Eye (tissue), 1 donor: Measurements from ENCODE around the gene PITPNC1.
"Not testable (repeated sequence)": the region's sequence is repeated elsewhere in the genome, so short reads cannot be mapped to it uniquely, and the experiment has no call there.

Experiments
- DNase-seq: peaks from one replicate; pipeline ENCODE4 v3.0.0-alpha.2; 2015

The PITPNC1 gene

GRCh38 chr17:67594115-67594880, 217.2 kb downstream of the PITPNC1 start:
- no peak for DNase-seq

- no peak for DNase-seq
These were observed 223.3 kb downstream of the PITPNC1 start for GRCh38 chr17:67600408-67600807.

GRCh38 chr17:67601897-67602296, 224.8 kb downstream of the PITPNC1 start:
- DNase-seq = no peak

- DNase-seq = no peak
These were observed 225.4 kb downstream of the PITPNC1 start for GRCh38 chr17:67602444-67602843.

- DNase-seq = peak; percentile 56
These were observed 225.9 kb downstream of the PITPNC1 start for GRCh38 chr17:67602974-67603373.

- no peak for DNase-seq
These were observed 228.3 kb downstream of the PITPNC1 start for GRCh38 chr17:67605256-67605912.

- peak; percentile 75 for DNase-seq
These were observed 229.4 kb downstream of the PITPNC1 start for GRCh38 chr17:67606471-67606870.

GRCh38 chr17:67606896-67607604, 230.0 kb downstream of the PITPNC1 start:
- peak; percentile 29 for DNase-seq

- no peak for DNase-seq
These were observed 233.0 kb downstream of the PITPNC1 start for GRCh38 chr17:67610061-67610460.

GRCh38 chr17:67613961-67614360, 236.9 kb downstream of the PITPNC1 start:
- no peak for DNase-seq

GRCh38 chr17:67615011-67615561, 238.0 kb downstream of the PITPNC1 start:
- DNase-seq = no peak

- no peak for DNase-seq
These were observed 238.7 kb downstream of the PITPNC1 start for GRCh38 chr17:67615736-67616135.

GRCh38 chr17:67617304-67617899, 240.3 kb downstream of the PITPNC1 start:
- no peak for DNase-seq

GRCh38 chr17:67619555-67619954, 242.5 kb downstream of the PITPNC1 start:
- no peak for DNase-seq

GRCh38 chr17:67620088-67620487, 243.0 kb downstream of the PITPNC1 start:
- no peak for DNase-seq

- DNase-seq = no peak
These were observed 243.6 kb downstream of the PITPNC1 start for GRCh38 chr17:67620636-67621035.

- DNase-seq = no peak
These were observed 246.7 kb downstream of the PITPNC1 start for GRCh38 chr17:67623767-67624166.

- DNase-seq = no peak
These were observed 248.0 kb downstream of the PITPNC1 start for GRCh38 chr17:67624886-67625656.

- no peak for DNase-seq
These were observed 248.9 kb downstream of the PITPNC1 start for GRCh38 chr17:67625971-67626370.

- DNase-seq = no peak
These were observed 251.5 kb downstream of the PITPNC1 start for GRCh38 chr17:67628580-67629013.

- peak; percentile 38 for DNase-seq
These were observed 252.9 kb downstream of the PITPNC1 start for GRCh38 chr17:67629971-67630320.

GRCh38 chr17:67630836-67631235, 253.8 kb downstream of the PITPNC1 start:
- not testable (repeated sequence) for DNase-seq
